ENCODE measurements around the gene STK11. TPM values are rescaled to one million over a fixed set of nuclear protein-coding genes. Genes with fewer than 3 reads are reported as not detected.

Gene STK11
- polyA plus RNA-seq, 1 donor from 2014 or later, result 51.6 TPM

- TF ChIP-seq MXI1 (conservative IDR thresholded peaks at IDR 0.05; ENCODE audit: poor library complexity, severe bottlenecking) (no peak), EZH2 (IDR thresholded peaks at IDR 0.05; ENCODE audit: borderline replicate concordance, insufficient read depth, low read length, poor library complexity, severe bottlenecking) (no peak)
Observed at GRCh38 chr19:1269065-1269477, 63.5 kb downstream of the STK11 start, which contains the start of gene CIRBP (continued).

- Histone ChIP-seq H3F3A (ENCODE audit: insufficient read depth, low read length, poor library complexity, severe bottlenecking) (no peaks in the 10 kb centered on the region), H3K9me3 (ENCODE audit: low read length) (no peaks in the 10 kb centered on the region), H3K27ac (ENCODE audit: low read length) (peak overlapping the region; percentile 82), H3K36me3 (ENCODE audit: insufficient read depth, low read length) (peaks cover 5% of the 10 kb centered on the region), H3K4me2 (ENCODE audit: low read length) (peak overlapping the region; percentile 99), H2AFZ (ENCODE audit: low read depth, low read length) (no peak overlapping the region), H4K20me1 (ENCODE audit: insufficient read depth) (peaks cover 20% of the 10 kb centered on the region), H3K9ac (ENCODE audit: low read length) (peak overlapping the region; percentile 90), H3K4me3 (ENCODE audit: low read length) (peak overlapping the region; percentile 71), H3K79me2 (replicated peaks; ENCODE audit: insufficient read depth, low read length) (peaks cover 35% of the 10 kb centered on the region), H3K27me3 (ENCODE audit: insufficient read depth, low read depth, low read length) (no peaks in the 10 kb centered on the region), H3K9me2 (ENCODE audit: insufficient read depth, low read length) (no peaks in the 10 kb centered on the region)
- TF ChIP-seq EZH2 (IDR thresholded peaks at IDR 0.05; ENCODE audit: borderline replicate concordance, insufficient read depth, low read length, poor library complexity, severe bottlenecking) (no peak), EP300 (conservative IDR thresholded peaks at IDR 0.05; ENCODE audit: poor library complexity, severe bottlenecking) (peak; percentile 79), MXI1 (conservative IDR thresholded peaks at IDR 0.05; ENCODE audit: poor library complexity, severe bottlenecking) (peak; percentile 92), POLR2AphosphoS5 (IDR thresholded peaks at IDR 0.05) (no peak)
Observed at GRCh38 chr19:1269478-1270212, 64.1 kb downstream of the STK11 start.

GRCh38 chr19:1270213-1270853 lies 64.8 kb downstream of the STK11 start:
- peak overlapping the region; percentile 82 for H3K27ac ChIP-seq (ENCODE audit: low read length)
- H3K4me2 ChIP-seq (ENCODE audit: low read length), result peak overlapping the region; percentile 99
- peak overlapping the region; percentile 71 for H3K4me3 ChIP-seq (ENCODE audit: low read length)
- H3F3A ChIP-seq (ENCODE audit: insufficient read depth, low read length, poor library complexity, severe bottlenecking), result no peaks in the 10 kb centered on the region
- TF ChIP-seq EZH2 (IDR thresholded peaks at IDR 0.05; ENCODE audit: borderline replicate concordance, insufficient read depth, low read length, poor library complexity, severe bottlenecking), result no peak
- no peak for TF ChIP-seq SMC3 (conservative IDR thresholded peaks at IDR 0.05; ENCODE audit: poor library complexity)
- TF ChIP-seq EP300 (conservative IDR thresholded peaks at IDR 0.05; ENCODE audit: poor library complexity, severe bottlenecking), result no peak
- no peak for TF ChIP-seq MXI1 (conservative IDR thresholded peaks at IDR 0.05; ENCODE audit: poor library complexity, severe bottlenecking)
- TF ChIP-seq TAF1 (IDR thresholded peaks at IDR 0.05; ENCODE audit: low read depth), result no peak
- no peaks in the 10 kb centered on the region for H3K27me3 ChIP-seq (ENCODE audit: insufficient read depth, low read depth, low read length)
- no peak overlapping the region for H2AFZ ChIP-seq (ENCODE audit: low read depth, low read length)
- H3K79me2 ChIP-seq (replicated peaks; ENCODE audit: insufficient read depth, low read length), result peaks cover 35% of the 10 kb centered on the region
- no peaks in the 10 kb centered on the region for H3K9me2 ChIP-seq (ENCODE audit: insufficient read depth, low read length)
- no peaks in the 10 kb centered on the region for H3K9me3 ChIP-seq (ENCODE audit: low read length)
- H4K20me1 ChIP-seq (ENCODE audit: insufficient read depth), result peaks cover 20% of the 10 kb centered on the region
- H3K36me3 ChIP-seq (ENCODE audit: insufficient read depth, low read length), result peaks cover 5% of the 10 kb centered on the region
- peak overlapping the region; percentile 90 for H3K9ac ChIP-seq (ENCODE audit: low read length)

GRCh38 chr19:1270854-1271527 lies 65.4 kb downstream of the STK11 start:
- H3K9me2 ChIP-seq (ENCODE audit: insufficient read depth, low read length), result no peaks in the 10 kb centered on the region
- H3K9ac ChIP-seq (ENCODE audit: low read length), result peak overlapping the region; percentile 90
- no peak for TF ChIP-seq TAF1 (IDR thresholded peaks at IDR 0.05; ENCODE audit: low read depth)
- H2AFZ ChIP-seq (ENCODE audit: low read depth, low read length), result no peak overlapping the region
- H3K36me3 ChIP-seq (ENCODE audit: insufficient read depth, low read length), result peaks cover 5% of the 10 kb centered on the region
- H3K4me2 ChIP-seq (ENCODE audit: low read length), result peak overlapping the region; percentile 99
- no peaks in the 10 kb centered on the region for H3F3A ChIP-seq (ENCODE audit: insufficient read depth, low read length, poor library complexity, severe bottlenecking)
- no peaks in the 10 kb centered on the region for H3K9me3 ChIP-seq (ENCODE audit: low read length)
- H3K4me3 ChIP-seq (ENCODE audit: low read length), result peak overlapping the region; percentile 71
- H3K27me3 ChIP-seq (ENCODE audit: insufficient read depth, low read depth, low read length), result no peaks in the 10 kb centered on the region
- H3K79me2 ChIP-seq (replicated peaks; ENCODE audit: insufficient read depth, low read length), result peaks cover 35% of the 10 kb centered on the region
- H3K27ac ChIP-seq (ENCODE audit: low read length), result peak overlapping the region; percentile 82
- peaks cover 20% of the 10 kb centered on the region for H4K20me1 ChIP-seq (ENCODE audit: insufficient read depth)

All from neural cell (in vitro differentiated cells).